K562 (cell line): ENCODE data around the gene SEPTIN1. TPM values are rescaled to one million over a fixed set of nuclear protein-coding genes. Genes with fewer than 3 reads are reported as not detected.

Experiments used
- ATF3 ChIP-seq, 2 experiments: fragments of 450-650 bp in 1 of 2; sonication (generic) in 1 of 2; formaldehyde crosslinking in 1 of 2; IDR thresholded peaks in 1 of 2; conservative IDR thresholded peaks in 1 of 2; 2 replicates each; pipeline versions ENCODE4 v1.6.1 to v1.8.1; 2016 to 2023; ENCODE audit warnings: mild to moderate bottlenecking in 2 of 2, moderate library complexity in 2 of 2, inconsistent platforms in 1 of 2, missing genetic modification reagents in 1 of 2
- CBFA2T3 ChIP-seq: fragments of 450-650 bp; IDR thresholded peaks from 2 replicates; pipeline ENCODE4 v1.6.1; 2017
- FOXO4 ChIP-seq: fragments of 450-650 bp; formaldehyde crosslinking; IDR thresholded peaks from 2 replicates; pipeline ENCODE4 v1.4.0; 2020; ENCODE audit warnings: mild to moderate bottlenecking, moderate library complexity
- KLF13 ChIP-seq: fragments of 450-650 bp; IDR thresholded peaks from 2 replicates; pipeline ENCODE4 v1.6.1; 2016; ENCODE audit warnings: missing genetic modification characterization, low read depth, mild to moderate bottlenecking, missing compliant biosample characterization, moderate library complexity, borderline replicate concordance
- MLLT1 ChIP-seq, 2 experiments: fragments of 450-650 bp; IDR thresholded peaks; 2 replicates each; pipeline ENCODE4 v1.6.1; 2016
- NFATC3 ChIP-seq: fragments of 450-650 bp; IDR thresholded peaks from 2 replicates; pipeline ENCODE4 v1.6.1; 2017; ENCODE audit warnings: mild to moderate bottlenecking
- RAD21 ChIP-seq, 2 experiments: fragments of 250-450 bp in 1 of 2; fragments of 450-650 bp in 1 of 2; sonication (Bioruptor Pico) in 1 of 2; formaldehyde crosslinking in 1 of 2; IDR thresholded peaks in 1 of 2; conservative IDR thresholded peaks in 1 of 2; 2 replicates each; pipeline versions ENCODE4 v1.4.0 to v1.8.0; 2020 to 2022; ENCODE audit warnings: mild to moderate bottlenecking in 2 of 2, moderate library complexity in 1 of 2
- SRSF9 ChIP-seq: fragments of 200-400 bp; formaldehyde crosslinking; IDR thresholded peaks from 2 replicates; pipeline ENCODE4 v1.6.1; 2017; ENCODE audit warnings: low read depth, low read length, borderline replicate concordance
- ZNF165 ChIP-seq: fragments of 250-450 bp; sonication (Bioruptor Pico); IDR thresholded peaks from 2 replicates; pipeline ENCODE4 v1.4.0; 2020; ENCODE audit warnings: borderline replicate concordance
- ZNF316 ChIP-seq: fragments of 450-650 bp; IDR thresholded peaks from 2 replicates; pipeline ENCODE4 v1.6.1; 2016
- ZNF449 ChIP-seq: fragments of 250-450 bp; sonication (Bioruptor Pico); IDR thresholded peaks from 2 replicates; pipeline ENCODE4 v1.8.0; 2022; ENCODE audit warnings: moderate library complexity, mild to moderate bottlenecking, inconsistent platforms
- ZNF785 ChIP-seq: fragments of 250-450 bp; sonication (Bioruptor Pico); IDR thresholded peaks from 2 replicates; pipeline ENCODE4 v1.4.0; 2020; ENCODE audit warnings: mild to moderate bottlenecking
- polyA plus RNA-seq, 8 experiments: library from polyadenylated mRNA; depleted of rRNA in 4 of 8; stranded (reverse) in 5 of 8; unstranded in 3 of 8; fragments of >200 nt; fragmentation: Nextera tagmentation in 2 of 8; fragmentation: Illumina TruSeq in 1 of 8; extraction: Ambion mirVana in 2 of 8; extraction: Trizol in 1 of 8; gene quantifications; 2 replicates each; pipeline versions ENCODE4 v1.2.1 to v1.2.3, GENCODE V29; 2011 to 2014; ENCODE audit warnings: inconsistent platforms in 1 of 8, missing spikeins in 1 of 8
- total RNA-seq, 7 experiments: library from RNA; depleted of rRNA in 6 of 7; stranded (reverse); fragments of >200 nt in 6 of 7; fragmentation: Illumina TruSeq in 2 of 7; extraction: Trizol in 2 of 7; gene quantifications; 2 replicates each; pipeline versions ENCODE4 v1.2.1 to v1.2.3, GENCODE V29; 2011 to 2021; ENCODE audit warnings: low replicate concordance in 1 of 7
- TF ChIP-seq, protein P1 (sequence below): fragments of 200-400 bp; formaldehyde crosslinking; IDR thresholded peaks from 2 replicates; pipeline ENCODE4 v1.6.1; 2017; ENCODE audit warnings: mild to moderate bottlenecking, low read depth, low read length, moderate library complexity
- TF ChIP-seq, protein P2 (sequence below): fragments of 450-650 bp; IDR thresholded peaks from 2 replicates; pipeline ENCODE4 v1.6.1; 2018; ENCODE audit not compliant: partially characterized antibody

Gene SEPTIN1
- total and polyA plus RNA-seq, 9 of the 15 experiments (the other 6 are each of a cell fraction or from before 2014, with no cell fraction given) = 0.23 to 5.6 (median 1.7) TPM; not detected in 1

DNA sequence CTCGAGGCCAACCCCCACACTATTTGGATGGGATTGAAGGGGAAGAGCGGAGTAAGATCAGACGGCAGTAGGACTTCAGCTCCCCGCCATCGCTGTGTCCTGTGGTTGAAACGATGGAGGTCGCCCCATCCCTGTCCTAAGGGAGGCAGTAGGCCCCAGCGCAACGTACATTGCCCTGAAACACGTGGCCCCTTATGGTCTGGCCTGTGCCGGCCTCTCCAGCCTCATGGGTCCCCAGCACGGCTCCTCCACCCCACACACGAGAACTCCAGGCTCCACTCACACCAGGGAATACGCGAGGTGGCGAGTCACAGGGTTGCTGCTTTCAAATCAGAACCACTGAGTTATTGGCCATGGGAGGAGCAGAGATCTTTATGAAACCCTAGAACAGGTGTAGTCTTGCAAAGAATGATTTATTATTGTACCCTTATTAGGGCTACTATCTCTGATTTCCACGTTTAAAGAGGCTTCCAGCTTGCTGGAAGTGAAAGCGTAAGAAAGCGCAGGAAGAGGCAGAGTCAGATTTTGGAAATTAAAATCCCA is 48.1 kb upstream of the SEPTIN1 start (continued):
- TF ChIP-seq ZNF449 (CRISPR knock-in tag) (no peak), SRSF9 (no peak), MLLT1 (IDR thresholded peaks at IDR 0.05) (no peak), CBFA2T3 (no peak), ATF3 (IDR thresholded peaks at IDR 0.05) (no peak), ATF3 (CRISPR knock-in tag; conservative IDR thresholded peaks at IDR 0.05) (no peak; the same call in 1 of the 2 replicates), FOXO4 (CRISPR knock-in tag) (no peak), KLF13 (tag) (no peak), ZNF785 (CRISPR knock-in tag) (no peak), RAD21 (CRISPR knock-in tag; conservative IDR thresholded peaks at IDR 0.05 in 1 of 2, IDR thresholded peaks at IDR 0.05 in 1 of 2) (no peak; a peak in 1 of 4 replicates), ZNF165 (no peak), ZNF316 (no peak), NFATC3 (no peak)
- TF ChIP-seq, protein P1, sequence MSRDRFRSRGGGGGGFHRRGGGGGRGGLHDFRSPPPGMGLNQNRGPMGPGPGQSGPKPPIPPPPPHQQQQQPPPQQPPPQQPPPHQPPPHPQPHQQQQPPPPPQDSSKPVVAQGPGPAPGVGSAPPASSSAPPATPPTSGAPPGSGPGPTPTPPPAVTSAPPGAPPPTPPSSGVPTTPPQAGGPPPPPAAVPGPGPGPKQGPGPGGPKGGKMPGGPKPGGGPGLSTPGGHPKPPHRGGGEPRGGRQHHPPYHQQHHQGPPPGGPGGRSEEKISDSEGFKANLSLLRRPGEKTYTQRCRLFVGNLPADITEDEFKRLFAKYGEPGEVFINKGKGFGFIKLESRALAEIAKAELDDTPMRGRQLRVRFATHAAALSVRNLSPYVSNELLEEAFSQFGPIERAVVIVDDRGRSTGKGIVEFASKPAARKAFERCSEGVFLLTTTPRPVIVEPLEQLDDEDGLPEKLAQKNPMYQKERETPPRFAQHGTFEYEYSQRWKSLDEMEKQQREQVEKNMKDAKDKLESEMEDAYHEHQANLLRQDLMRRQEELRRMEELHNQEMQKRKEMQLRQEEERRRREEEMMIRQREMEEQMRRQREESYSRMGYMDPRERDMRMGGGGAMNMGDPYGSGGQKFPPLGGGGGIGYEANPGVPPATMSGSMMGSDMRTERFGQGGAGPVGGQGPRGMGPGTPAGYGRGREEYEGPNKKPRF = no peak
- TF ChIP-seq, protein P2, sequence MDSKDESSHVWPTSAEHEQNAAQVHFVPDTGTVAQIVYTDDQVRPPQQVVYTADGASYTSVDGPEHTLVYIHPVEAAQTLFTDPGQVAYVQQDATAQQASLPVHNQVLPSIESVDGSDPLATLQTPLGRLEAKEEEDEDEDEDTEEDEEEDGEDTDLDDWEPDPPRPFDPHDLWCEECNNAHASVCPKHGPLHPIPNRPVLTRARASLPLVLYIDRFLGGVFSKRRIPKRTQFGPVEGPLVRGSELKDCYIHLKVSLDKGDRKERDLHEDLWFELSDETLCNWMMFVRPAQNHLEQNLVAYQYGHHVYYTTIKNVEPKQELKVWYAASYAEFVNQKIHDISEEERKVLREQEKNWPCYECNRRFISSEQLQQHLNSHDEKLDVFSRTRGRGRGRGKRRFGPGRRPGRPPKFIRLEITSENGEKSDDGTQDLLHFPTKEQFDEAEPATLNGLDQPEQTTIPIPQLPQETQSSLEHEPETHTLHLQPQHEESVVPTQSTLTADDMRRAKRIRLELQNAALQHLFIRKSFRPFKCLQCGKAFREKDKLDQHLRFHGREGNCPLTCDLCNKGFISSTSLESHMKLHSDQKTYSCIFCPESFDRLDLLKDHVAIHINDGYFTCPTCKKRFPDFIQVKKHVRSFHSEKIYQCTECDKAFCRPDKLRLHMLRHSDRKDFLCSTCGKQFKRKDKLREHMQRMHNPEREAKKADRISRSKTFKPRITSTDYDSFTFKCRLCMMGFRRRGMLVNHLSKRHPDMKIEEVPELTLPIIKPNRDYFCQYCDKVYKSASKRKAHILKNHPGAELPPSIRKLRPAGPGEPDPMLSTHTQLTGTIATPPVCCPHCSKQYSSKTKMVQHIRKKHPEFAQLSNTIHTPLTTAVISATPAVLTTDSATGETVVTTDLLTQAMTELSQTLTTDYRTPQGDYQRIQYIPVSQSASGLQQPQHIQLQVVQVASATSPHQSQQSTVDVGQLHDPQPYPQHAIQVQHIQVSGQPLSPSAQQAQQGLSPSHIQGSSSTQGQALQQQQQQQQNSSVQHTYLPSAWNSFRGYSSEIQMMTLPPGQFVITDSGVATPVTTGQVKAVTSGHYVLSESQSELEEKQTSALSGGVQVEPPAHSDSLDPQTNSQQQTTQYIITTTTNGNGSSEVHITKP = no peak
